DMS53 (cell line): Measurements from ENCODE around the gene RASA2.
"Not testable (repeated sequence)": the region's sequence is repeated elsewhere in the genome, so short reads cannot be mapped to it uniquely, and the experiment has no call there.

Experiments
- DNase-seq: peaks from one replicate; lab custom pipeline; 2025; lab: John Stamatoyannopoulos, UW

Gene RASA2

DNA sequence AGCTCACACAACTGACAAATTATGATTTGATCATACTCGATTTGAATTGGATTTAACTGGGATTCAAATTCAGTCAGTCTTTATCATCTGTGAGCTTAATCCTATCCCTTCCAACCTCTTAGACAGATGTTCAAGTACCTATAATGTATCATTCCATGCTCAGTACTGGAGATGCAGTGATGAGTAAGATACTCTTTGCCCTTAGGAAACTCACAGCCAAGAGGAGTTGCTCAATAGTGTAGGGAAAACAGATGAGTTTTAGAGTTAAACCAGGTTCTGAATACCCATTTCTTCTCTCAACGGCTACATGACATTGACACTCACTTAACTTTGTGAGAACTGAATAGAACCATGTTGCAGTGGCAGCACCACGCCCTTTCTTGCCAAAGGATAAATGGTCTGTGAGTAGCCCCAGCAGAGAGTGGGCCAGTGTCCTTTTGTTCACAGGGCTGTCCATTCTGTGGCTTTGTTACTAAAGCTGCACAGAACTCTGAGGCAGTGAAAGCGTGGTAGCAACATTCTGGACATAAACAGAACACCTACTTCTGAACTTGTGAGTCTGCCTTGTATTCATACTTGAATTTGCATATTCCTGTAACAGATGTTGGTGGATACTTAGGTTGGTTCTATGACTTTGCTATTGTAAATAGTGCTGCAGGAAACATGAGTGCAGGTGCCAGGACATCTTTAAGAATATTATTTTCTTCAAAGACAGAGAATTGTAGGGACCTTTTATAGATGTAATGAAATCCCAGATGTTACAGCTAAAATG is 91.6 kb downstream of the RASA2 start:
- no peak for DNase-seq

DNA sequence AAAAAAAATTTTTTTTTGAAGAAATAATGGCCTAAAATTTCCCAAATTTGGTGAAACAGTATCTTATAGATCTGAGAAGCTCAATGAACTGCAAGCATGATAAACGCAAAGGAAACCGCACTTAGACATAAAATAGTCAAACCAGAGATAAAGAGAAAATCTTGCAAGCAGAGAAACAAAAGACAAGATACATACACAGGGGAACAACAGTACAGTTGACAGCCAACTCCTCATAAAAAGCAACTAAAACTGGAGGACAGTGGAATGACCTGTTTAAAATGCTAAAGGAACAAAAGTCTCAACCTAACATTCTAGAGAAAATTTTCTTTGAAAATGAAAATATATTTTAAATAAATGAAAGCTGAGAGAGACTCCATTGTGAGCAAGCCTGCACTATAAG is 107.5 kb downstream of the RASA2 start:
- no peak for DNase-seq

DNA sequence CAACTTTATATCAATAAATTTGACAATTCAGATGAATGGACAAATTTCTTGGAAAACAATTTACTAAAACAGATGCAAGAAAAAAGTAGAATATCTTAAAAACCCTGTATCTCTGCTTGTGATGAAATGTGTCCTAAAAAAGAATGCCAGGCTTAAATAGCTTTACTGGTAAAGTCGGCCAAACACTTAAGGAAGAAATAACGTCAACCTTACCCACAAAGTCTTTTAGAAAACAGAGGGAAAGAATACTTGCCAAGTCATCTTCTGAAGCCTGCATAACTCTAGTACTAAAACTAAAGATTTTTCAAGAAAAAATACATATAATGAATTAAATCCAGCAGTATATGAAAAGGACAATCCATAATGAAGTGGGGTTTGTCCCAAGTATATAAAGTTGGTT is 111.1 kb downstream of the RASA2 start:
- DNase-seq, result no peak

DNA sequence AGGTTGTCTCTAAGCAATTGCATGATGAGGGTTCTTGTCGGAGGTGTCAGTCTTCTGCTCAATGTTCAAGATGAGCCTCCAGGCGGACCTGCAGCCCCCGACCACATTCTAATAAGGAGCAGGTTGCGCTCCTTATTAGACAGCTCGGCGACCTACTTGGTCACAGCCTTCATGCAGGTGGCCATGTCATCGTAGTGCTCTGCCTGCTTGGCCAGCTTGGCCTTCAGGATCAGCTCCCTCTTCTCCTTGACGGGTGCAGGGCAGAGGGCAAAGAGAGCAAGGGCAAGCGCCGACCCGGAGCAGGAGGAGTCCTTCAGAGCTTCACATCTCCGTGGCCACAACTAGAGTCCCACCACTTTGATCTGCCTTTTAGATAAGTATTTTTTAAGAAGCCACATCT is 113.5 kb downstream of the RASA2 start:
- no peak for DNase-seq

DNA sequence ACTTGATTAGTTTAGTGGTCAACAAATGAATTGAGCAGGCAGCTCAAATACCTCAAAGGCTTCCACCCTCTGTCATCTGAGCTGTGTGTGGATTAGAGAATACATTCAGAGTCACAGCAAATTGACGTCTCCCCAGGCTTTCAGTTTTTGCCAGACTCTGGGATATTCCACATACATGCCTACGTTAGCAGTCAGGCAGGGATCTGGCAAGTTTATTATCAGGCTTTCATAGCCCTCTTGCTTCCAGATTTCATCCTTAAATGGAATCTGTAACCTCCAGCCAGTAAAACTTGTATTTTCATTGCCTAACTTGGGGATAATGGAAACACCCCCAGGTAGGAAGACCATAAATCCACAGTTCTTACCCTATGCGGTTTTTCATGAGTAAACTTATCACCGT is 115.9 kb downstream of the RASA2 start:
- DNase-seq, result no peak

DNA sequence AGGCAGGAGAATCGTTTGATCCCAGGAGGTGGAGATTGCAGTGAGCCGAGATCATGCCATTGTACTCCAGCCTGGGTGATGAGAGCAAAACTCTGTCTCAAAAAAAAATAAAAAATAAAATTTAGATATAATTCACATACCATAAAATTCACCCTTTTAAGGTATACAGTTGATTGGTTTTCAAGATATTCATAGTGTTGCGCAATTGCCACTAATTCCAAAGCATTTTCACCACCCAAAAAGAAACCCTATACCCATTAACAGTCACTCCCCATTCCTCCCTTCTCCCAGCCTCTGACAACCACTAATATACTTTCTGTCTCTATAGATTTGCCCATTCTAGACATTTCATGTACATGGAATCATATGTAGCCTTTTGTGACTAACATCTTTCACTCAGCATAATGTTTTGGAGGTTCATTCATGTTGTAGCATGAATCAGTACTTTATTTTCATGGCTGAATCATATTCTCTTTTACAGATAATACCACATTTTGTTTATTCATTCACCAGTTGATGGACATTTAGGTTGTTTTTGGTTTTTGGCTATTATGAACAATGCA is 116.7 kb downstream of the RASA2 start:
- DNase-seq, result no peak

DNA sequence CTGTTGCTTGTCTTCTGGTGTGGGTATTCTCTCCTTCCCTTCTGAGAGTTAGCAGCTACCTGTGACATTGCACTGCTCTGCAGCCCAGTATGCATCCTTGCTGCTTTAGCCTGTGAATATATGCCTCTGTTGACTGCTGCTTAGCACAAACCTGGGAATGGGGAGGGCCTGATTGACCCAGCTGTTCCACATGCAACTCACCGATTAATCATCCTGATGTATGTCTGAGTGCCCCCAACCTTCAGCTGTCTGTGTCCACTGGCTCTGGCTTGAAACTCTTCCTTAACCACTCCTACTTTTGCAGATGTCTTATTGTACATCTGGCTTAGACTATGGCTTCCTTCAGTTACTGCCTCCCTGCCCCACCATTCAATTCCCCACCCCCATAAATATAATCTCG is 119.1 kb downstream of the RASA2 start:
- DNase-seq, result no peak

DNA sequence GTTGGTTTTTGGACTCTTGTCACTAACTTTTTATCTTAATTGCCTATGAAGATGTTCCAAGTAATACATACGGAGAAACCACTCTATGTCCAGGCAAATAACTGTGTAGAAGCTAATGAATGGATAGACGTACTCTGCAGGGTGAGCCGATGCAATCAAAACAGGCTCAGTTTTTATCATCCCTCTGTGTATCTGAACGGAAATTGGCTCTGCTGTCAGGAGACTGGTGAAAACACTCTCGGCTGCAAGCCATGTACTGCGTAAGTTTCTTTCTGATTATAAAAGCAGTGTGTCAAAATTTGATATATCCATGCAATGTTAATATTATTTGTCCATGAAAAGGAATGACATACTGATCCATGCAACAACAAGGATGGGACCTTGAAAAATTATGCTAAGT is 121.6 kb downstream of the RASA2 start:
- no peak for DNase-seq

DNA sequence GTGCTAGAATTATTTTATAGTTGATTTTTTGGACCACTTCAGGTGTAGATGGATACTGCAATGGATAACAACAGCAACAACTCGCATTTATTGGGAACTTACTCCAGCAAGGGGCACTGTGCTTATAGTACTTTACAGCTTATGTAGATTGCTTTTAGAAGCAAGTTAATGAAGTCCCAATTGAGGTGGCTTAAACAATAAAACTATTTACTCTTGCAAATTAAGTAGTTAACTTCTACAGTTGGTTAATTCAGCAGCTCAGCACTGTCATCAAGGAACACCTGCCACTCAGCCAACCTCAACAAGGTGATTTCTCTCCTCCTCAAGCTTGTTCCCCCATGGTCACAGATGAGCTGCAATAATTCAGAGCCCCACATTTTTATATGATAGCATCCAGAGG is 124.1 kb downstream of the RASA2 start:
- DNase-seq, result no peak

DNA sequence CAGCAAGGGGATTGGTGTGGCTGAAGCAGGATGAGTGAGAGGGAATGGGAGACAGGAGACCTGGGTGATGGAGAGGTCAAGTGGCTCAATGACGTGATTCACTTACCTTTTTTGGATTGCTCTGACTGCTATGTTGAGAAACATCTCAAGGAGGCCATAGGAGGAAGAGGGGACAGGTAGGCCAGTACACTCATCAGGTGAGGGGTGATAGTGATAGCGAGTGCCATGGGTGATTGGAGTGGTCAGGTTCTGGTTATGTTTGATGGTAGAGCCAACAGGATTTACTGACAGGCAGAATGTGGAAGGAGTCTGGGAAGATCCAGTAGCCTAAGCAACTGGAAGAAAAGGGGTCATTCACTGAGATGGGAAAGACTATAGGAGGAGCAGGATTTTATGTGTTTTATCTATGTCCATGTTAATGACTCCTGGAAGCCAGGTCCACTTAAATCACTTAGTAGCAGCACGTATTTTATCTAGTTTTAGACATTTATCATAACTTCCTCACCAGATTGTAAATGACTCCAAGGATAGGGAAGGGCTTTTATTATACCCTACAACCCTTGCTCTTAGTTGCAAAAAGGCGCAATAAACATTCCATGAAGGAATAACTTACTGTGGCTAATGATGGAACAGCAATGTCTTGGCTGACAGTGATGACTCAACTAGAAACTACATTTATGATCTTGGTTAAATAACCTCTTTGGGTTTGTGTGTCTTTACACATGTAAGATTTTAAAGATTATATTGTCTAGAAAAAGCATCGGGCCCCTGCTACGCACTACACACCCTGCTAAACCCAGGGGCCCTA is 131.5 kb downstream of the RASA2 start:
- no peak for DNase-seq

DNA sequence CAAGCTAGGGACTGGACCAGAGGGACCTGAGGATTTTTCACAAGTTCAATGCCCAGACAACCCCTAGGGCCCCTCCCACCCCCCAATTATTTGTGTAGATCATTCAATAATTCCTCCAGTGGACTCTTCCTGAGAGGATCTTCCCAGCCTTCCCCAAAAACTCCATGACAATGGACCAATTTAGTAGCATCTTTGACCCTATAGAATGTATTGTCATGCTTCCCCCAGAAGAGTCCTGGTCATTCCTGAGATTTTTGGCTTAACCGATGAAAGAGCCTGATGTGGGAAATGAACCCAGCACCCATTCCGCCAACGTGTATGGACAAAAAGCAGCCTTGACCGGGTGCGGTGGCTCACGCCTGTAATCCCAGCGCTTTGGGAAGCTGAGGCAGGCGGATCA is 132.1 kb downstream of the RASA2 start:
- DNase-seq, result no peak

DNA sequence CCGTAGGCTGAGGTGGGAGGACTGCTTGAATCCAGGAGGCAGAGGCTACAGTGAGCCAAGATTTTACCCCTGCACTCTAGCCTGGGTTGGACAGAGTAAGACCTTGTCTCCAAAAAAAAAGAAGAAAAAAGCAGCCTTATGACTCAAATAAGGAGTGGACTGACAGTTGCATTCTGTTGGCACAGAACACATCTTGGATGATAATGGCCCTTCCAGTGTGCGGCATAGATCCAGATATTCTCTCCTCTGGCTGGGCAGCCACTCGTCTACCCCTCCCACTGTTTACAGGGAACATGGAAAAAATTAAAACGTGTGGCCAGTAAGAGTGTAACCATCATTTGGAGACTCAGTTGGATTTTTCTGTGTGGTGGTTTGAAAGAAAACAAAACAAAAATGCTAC is 132.6 kb downstream of the RASA2 start:
- DNase-seq, result no peak

DNA sequence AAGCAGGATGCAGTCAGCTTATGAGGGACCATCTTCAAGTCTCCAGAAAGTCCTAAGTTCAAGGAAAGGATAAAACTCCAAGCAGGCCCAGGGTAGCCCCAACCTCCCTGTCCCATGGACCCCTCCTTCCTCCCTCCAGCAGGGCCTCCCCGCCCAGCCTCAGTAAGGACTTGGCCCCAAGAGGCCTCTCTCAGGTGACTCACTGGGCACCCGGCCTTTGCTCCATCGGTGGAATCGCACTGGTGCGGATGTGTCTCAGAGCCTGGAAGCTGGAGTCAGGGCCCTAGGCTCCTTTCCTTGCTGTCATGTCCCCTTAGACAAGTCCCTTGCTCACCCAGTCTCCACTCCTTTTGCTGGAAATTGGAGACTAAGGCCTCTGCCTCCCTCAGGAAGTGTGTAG is 136.9 kb downstream of the RASA2 start:
- no peak for DNase-seq

DNA sequence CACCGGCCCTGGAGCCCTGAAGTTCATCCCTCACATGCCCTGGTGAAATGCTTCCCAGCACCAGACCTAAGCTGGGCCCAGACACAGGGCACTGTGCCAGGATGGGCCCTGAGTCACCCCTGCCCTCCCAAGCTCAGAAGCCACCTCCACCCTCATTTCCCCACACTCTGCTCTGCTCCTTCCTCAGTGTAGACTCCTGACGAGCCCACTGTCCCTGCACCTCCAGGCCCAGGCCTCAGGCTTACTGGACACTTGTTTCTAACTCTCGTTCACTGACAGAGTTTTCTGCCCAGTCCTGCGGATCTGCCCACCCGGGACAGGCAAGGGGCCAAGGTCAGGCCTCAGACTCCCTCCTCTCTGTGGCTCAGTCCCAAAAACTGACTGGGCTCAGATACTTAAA is 138.7 kb downstream of the RASA2 start:
- peak; percentile 8 for DNase-seq

DNA sequence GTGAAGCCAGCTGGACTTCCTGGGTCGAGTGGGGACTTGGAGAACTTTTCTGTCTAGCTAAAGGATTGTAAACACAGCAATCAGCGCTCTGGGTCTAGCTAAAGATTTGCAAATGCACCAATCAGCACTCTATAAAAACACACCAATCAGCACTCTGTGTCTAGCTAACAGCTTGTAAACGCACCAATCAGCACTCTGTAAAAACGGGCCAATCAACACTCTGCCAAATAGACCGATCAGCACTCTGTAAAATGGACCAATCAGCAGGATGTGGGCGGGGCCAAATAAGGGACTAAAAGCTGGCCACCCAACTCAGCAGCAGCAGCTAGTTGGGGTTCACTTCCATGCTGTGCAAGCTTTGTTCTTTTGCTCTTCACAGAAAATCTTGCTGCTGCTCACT is 141.5 kb downstream of the RASA2 start:
- not testable (repeated sequence) for DNase-seq

DNA sequence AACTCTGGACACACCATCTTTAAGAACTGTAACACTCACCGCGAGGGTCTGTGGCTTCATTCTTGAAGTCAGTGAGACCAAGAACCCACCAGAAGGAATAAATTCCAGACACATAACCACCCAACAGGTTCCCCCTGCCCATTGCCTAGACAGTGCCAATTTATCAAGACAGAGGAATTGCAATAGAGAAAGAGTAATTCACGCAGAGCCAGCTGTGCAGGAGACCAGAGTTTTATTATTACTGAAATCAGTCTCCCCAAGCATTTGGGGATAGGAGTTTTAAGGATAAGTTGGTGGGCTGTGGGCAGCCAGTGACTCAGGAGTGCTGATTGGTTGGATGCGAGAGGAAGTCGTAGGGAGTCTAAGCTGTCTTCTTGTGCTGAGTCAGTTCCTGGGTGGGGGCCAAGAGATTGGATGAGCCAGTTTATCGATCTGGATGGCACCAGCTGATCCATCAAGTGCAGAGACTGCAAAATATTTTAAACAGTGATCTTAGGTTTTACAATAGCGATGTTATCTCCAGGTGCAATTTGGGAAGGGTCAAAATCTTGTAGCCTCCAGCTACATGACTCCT is 142.1 kb downstream of the RASA2 start:
- DNase-seq, result not testable (repeated sequence)

DNA sequence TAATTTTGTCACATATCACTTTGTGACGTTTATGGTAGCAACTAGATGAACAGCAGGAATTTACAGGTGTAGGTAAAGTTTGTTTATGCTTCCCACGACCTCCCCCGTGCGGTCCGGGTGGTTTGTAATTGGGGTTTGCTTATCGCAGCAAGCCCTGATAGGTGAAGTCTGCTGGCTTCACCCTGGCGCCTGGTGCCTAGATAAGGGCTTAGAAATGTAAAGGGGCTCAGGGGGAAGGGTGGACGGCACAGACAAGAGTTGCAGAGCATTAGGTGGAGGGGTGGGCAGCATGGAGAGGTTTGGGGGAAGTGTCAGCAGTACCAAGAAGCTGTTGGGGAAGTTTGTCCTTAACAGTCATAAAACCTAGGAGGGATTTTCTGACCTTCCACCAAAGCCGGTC is 143.1 kb downstream of the RASA2 start:
- no peak for DNase-seq

DNA sequence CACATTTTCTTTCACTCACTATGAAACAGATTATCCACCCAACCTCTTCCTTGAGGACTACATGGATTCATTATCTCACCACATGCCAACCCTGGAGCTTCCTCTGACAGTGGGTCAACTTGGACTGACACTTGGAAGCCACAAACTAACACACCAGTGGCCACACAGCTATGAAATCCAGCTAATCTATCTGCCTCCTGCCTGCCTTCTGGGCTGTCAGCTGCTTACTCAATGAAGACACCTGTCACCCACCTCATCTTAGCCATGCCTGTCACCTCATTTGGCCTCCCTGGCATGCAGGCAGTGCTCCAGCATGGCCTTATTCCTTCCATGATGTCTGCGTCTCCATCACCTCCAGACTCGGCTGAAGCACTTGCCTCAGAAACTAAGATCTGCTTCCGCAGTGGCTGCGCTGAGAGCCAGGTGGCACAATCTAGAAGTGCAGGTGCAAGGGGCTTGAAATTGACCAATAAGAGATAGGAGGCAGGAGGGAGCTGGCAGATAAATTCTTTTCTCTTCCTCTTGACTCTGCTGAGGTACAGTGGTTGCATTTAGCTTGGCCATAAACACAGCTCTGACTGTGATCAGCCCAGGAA is 146.1 kb downstream of the RASA2 start:
- DNase-seq, result no peak

DNA sequence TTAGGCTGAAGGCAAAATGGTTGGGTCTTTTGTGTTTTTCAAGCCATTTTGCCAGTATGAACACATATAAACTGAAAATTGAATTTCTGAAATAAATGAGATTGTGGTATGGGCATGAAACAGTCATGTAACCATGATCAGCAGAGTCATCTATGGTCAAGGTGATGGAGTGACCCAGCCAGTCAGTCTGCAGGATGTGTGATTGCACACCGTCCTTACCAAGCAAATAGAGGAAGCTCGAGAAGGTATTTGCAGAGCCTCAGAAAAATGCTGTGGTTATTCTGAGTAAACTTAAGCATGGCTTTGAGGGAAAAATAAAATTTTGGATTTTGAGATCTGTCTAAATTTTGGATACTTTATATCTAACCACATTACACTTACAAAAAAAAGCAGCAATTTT is 155.4 kb downstream of the RASA2 start:
- DNase-seq, result no peak

DNA sequence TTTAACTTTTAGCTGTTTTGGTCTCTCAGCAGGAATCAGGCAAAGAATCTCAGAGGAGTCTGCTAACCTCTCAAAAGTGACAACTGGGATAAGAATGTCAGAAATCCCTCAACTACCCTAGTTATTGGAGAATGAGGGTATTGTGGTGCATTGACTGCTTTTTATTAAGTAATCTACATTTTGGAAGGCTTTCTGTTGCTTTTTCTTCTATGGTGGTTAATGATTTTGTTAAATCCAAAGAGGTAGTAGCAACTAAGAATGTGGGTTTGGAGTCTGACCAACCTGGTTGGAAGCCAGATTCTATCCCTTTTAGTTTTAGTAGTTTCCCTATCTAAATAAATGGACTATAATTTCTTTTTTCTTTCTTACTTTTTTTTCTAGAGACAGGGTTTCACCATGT is 156.6 kb downstream of the RASA2 start:
- DNase-seq, result no peak

DNA sequence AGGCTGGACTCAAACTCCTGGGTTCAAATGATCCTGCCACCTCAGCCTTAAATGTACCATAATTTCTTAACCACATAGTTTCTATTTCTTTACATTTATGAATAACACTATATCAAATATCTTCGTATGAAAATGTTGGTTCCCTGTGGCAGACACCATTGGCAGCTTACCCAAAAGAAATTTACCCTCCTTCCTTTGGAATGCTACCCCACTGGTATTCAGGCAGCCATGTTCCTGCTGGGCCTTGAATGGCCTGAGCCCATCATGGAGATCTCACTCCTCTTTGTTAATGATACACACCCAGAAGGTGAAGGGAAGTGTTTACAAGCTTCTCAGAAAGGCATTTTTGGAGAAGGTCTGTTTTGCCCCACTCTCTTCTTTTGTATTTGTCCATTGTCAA is 157.0 kb downstream of the RASA2 start:
- DNase-seq, result no peak

DNA sequence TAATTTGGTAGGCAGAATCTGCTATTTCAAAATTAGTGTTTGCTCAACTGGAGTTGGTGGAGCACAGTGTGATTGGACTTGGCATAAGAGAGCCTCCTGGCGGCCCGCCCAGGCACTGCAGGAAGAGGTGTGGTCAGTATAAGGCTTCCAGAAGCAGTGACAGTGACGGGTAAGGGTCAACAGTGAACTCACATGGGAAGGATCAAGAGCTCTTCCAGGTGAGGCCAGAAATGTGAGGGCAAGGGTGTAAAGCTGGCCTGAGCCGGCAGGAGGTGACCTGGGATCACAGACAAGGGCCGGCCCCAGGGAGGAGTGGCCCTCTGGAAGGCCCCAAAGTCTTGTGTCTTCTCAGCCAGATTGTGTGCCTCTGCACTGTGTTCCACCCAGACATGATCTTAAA is 158.1 kb downstream of the RASA2 start:
- DNase-seq, result peak; percentile 67
